Calu3 (cell line): Measurements from ENCODE around the gene HSPA2. TPM values are rescaled to one million over a fixed set of nuclear protein-coding genes. Genes with fewer than 3 reads are reported as not detected.

ENCODE experiments used
- BruUV-seq: library from RNA; stranded (reverse); fragments of 400-500 nt; replicated peaks from 2 replicates; lab custom pipeline; 2021; lab: Mats Ljungman, UMichigan
- CTCF ChIA-PET: fragments of 300-600 bp; sonication (Branson Sonifier 250); formaldehyde crosslinking; loops from one replicate; lab custom pipeline; 2022; ENCODE audit warnings: antibody characterized with exemption; lab: Charles Lee
- DNase-seq: peaks from one replicate; pipeline ENCODE4 v3.0.0; 2022
- H3K27ac Mint-ChIP-seq: one replicate; pipeline ENCODE4 v1.8.0; 2022; ENCODE audit warnings: mixed read lengths; ENCODE audit not compliant: unreplicated experiment
- H3K27me3 Mint-ChIP-seq: one replicate; pipeline ENCODE4 v1.8.0; 2022; ENCODE audit warnings: mixed read lengths; ENCODE audit not compliant: unreplicated experiment
- H3K36me3 Mint-ChIP-seq: one replicate; pipeline ENCODE4 v1.8.0; 2022; ENCODE audit warnings: mild to moderate bottlenecking, moderate library complexity, mixed read lengths; ENCODE audit not compliant: insufficient read depth, unreplicated experiment
- H3K4me1 Mint-ChIP-seq: one replicate; pipeline ENCODE4 v1.8.0; 2022; ENCODE audit warnings: mild to moderate bottlenecking, low read depth, mixed read lengths; ENCODE audit not compliant: unreplicated experiment
- H3K4me3 Mint-ChIP-seq: one replicate; pipeline ENCODE4 v1.8.0; 2022; ENCODE audit warnings: mild to moderate bottlenecking, low read depth, moderate library complexity, mixed read lengths; ENCODE audit not compliant: unreplicated experiment
- H3K9me3 Mint-ChIP-seq: one replicate; pipeline ENCODE4 v1.8.0; 2022; ENCODE audit warnings: low read depth, mixed read lengths; ENCODE audit not compliant: unreplicated experiment
- CTCF ChIP-seq: fragments of 200-600 bp; IDR thresholded peaks from one replicate; pipeline ENCODE4 v1.8.0; 2022; ENCODE audit warnings: antibody characterized with exemption; ENCODE audit not compliant: unreplicated experiment
- intact Hi-C: fragments of 100-400 bp; cut with micrococcal nuclease; formaldehyde crosslinking; loops from one replicate; pipeline ENCODE4 v1.10.0; 2022; ENCODE audit not compliant: unreplicated experiment
- total RNA-seq: library from RNA; stranded (reverse); gene quantifications from 2 replicates; pipeline ENCODE4 v1.2.3, GENCODE V29; 2022

The HSPA2 gene
- total RNA-seq, 1 experiment from 2014 or later, result 3.6 TPM

GRCh38 chr14:64591809-64592208 is 51.3 kb downstream of the HSPA2 start:
- Mint-ChIP-seq H3K4me1 (no peaks in the 10 kb centered on the region), H3K4me3 (no peak overlapping the region), H3K36me3 (no peaks in the 10 kb centered on the region), H3K27ac (no peak overlapping the region), H3K27me3 (no peaks in the 10 kb centered on the region), H3K9me3 (no peaks in the 10 kb centered on the region)
- DNase-seq, result no peak
- no TSS peak for BruUV-seq
- TF ChIP-seq CTCF, result no peak
- CTCF ChIA-PET, result interaction anchor here (0.7 kb wide), 1 partner anchor 154 kb away, joined by 3 read pairs; no protein-coding TSS in a partner anchor
- intact Hi-C loops, result no loop called here

Other genes with a start within 250 kb of the HSPA2 start
- gene ESR2, start 246.4 kb upstream of the HSPA2 start, total RNA-seq, result 0.12 TPM in 1 of 2 replicates, not detected in the other
- 155 and 164 TPM in 2 replicates for gene MTHFD1, start 152.4 kb upstream of the HSPA2 start, total RNA-seq
- gene AKAP5, start 75.2 kb upstream of the HSPA2 start, total RNA-seq, result 1.1 and 1.7 TPM in 2 replicates
- gene ZBTB25, start 36.9 kb upstream of the HSPA2 start, total RNA-seq, result 10.4 and 11.3 TPM in 2 replicates
- 28.1 and 29.4 TPM in 2 replicates for gene ZBTB1, start 36.0 kb upstream of the HSPA2 start, total RNA-seq
- 0.40 TPM in 1 of 2 replicates, not detected in the other for gene PPP1R36, start 9.2 kb downstream of the HSPA2 start, total RNA-seq
- gene PLEKHG3, start 163.7 kb downstream of the HSPA2 start, total RNA-seq, result 39.0 and 53.6 TPM in 2 replicates